ENCODE results near the gene CBX5. TPM values are rescaled to one million over a fixed set of nuclear protein-coding genes. Genes with fewer than 3 reads are reported as not detected.
A peak's percentile ranks its signal among the peaks of the same experiment; 100 is the strongest.
"Not testable (repeated sequence)": the region's sequence is repeated elsewhere in the genome, so short reads cannot be mapped to it uniquely, and the experiment has no call there.

CBX5 gene
- total RNA-seq, 4 donors from 2014 or later: 32.5 to 62.4 (median 49.3) TPM

DNA sequence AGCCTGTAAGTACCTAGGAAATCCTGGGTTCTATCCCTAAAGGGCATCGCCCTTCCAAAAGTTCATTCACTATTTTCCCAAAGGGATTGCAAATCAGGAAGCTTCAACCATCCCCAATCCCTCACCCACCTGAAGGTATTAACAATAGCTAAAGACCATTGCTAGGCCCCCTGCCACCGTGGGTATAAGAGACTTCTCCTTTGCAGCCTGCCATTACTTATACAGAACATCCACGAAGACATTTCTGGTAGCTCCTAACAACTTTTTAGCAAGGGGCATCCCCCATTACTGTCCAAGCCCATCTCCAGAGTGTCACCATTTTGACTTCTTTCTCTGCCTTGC lies 90.8 kb downstream of the CBX5 start:
- Histone ChIP-seq H3K27ac (no peak overlapping the region), H3K4me3 (peak overlapping the region; percentile 57 to 69), H3K27me3 (peaks cover 22% of the 10 kb centered on the region), H3K4me1 (peaks cover 0 to 27% (median 4%) of the 10 kb centered on the region in 3 donors), H3K9me3 (no peaks in the 10 kb centered on the region), H3K36me3 (peaks cover 0 to 14% of the 10 kb centered on the region in 2 donors)
- no peak for ATAC-seq
- TF ChIP-seq EP300 (IDR thresholded peaks at IDR 0.05): no peak
- TF ChIP-seq POLR2A (IDR thresholded peaks at IDR 0.05): no peak
- TF ChIP-seq CTCF (IDR thresholded peaks at IDR 0.05): no peak
- TF ChIP-seq POLR2AphosphoS5 (IDR thresholded peaks at IDR 0.05): no peak
- WGBS, 2 donors (ENCODE audit: low coverage in 1 of 2): 13 to 15% methylated on average over 3 of the region's 3 CpGs

GRCh38 chr12:54187075-54187474 lies 92.8 kb downstream of the CBX5 start:
- Histone ChIP-seq H3K27ac (no peak overlapping the region), H3K4me1 (peaks cover 0 to 27% (median 4%) of the 10 kb centered on the region in 3 donors), H3K4me3 (no peak overlapping the region), H3K36me3 (peaks cover 0 to 35% of the 10 kb centered on the region in 2 donors), H3K9me3 (no peaks in the 10 kb centered on the region), H3K27me3 (peaks cover 3% of the 10 kb centered on the region)
- TF ChIP-seq POLR2AphosphoS5 (IDR thresholded peaks at IDR 0.05) (no peak), POLR2A (IDR thresholded peaks at IDR 0.05) (no peak), EP300 (IDR thresholded peaks at IDR 0.05) (no peak), CTCF (IDR thresholded peaks at IDR 0.05) (no peak)
- 80 to 100% methylated on average over 1 to 2 of the region's 3 CpGs for WGBS, 2 donors (ENCODE audit: low coverage in 1 of 2)
- no peak for ATAC-seq

DNA sequence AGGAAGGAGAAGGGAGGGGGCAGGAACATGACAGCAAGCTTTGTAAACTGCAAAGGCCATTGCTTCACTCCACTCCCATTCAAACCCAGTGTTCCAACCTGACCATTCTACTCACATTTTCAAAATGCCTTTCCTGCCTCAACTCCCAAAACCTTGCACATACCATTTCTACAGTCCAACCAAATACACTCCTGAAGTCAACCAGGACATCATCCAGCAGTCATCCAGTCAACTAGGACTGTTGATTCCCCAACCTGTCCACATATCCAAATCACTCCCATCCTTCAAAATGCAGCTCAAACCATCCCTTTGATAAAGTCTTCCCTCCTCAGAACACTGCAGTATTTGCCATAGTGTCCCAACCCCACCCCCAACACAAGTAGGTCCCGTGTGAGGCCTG lies 94.0 kb downstream of the CBX5 start:
- Histone ChIP-seq H3K27ac (no peak overlapping the region), H3K4me1 (peaks cover 0 to 18% (median 0%) of the 10 kb centered on the region in 3 donors), H3K36me3 (peaks cover 0 to 46% of the 10 kb centered on the region in 2 donors), H3K27me3 (peaks cover 2% of the 10 kb centered on the region), H3K9me3 (no peaks in the 10 kb centered on the region), H3K4me3 (no peak overlapping the region)
- no peak for TF ChIP-seq POLR2AphosphoS5 (IDR thresholded peaks at IDR 0.05)
- no peak for TF ChIP-seq POLR2A (IDR thresholded peaks at IDR 0.05)
- no peak for TF ChIP-seq CTCF (IDR thresholded peaks at IDR 0.05)
- no peak for TF ChIP-seq EP300 (IDR thresholded peaks at IDR 0.05)
- no peak for ATAC-seq
- WGBS, 2 donors (ENCODE audit: low coverage in 1 of 2): 60 to 71% methylated on average over 1 of the region's 1 CpG

DNA sequence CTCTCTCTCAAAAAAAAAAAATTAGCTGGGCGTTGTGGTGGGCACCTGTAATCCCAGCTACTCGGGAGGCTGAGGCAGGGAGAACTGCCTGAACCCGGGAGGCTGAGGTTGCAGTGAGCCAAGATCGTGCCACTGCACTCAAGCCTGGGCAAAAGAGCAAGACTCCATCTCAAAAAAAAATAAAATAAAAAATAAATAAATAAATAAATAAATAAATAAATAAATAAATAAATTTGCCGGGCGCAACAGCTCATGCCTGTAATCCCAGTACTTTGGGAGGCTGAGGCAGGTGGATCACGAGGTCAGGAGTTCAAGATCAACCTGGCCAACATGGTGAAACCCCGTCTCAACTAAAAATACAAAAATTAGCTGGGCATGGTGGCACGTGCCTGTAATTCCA lies 94.6 kb downstream of the CBX5 start:
- H3K4me1 ChIP-seq: peaks cover 0 to 18% (median 0%) of the 10 kb centered on the region in 3 donors
- not testable (repeated sequence) for ATAC-seq, H3K27ac ChIP-seq, H3K4me3 ChIP-seq, H3K27me3 ChIP-seq, H3K9me3 ChIP-seq
- peaks cover 0 to 53% of the 10 kb centered on the region in 2 donors for H3K36me3 ChIP-seq
- 79 to 89% methylated on average over 5 to 8 of the region's 9 CpGs for WGBS, 2 donors (ENCODE audit: low coverage in 1 of 2)

GRCh38 chr12:54184024-54184805 lies 95.7 kb downstream of the CBX5 start:
- H3K27me3 ChIP-seq: no peaks in the 10 kb centered on the region
- peaks cover 0 to 58% of the 10 kb centered on the region in 2 donors for H3K36me3 ChIP-seq
- TF ChIP-seq CTCF (IDR thresholded peaks at IDR 0.05): no peak
- TF ChIP-seq POLR2AphosphoS5 (IDR thresholded peaks at IDR 0.05): no peak
- TF ChIP-seq EP300 (IDR thresholded peaks at IDR 0.05): no peak
- no peak for TF ChIP-seq POLR2A (IDR thresholded peaks at IDR 0.05)
- H3K27ac ChIP-seq: no peak overlapping the region
- ATAC-seq: no peak
- 88 to 90% methylated on average over 3 to 7 of the region's 7 CpGs for WGBS, 2 donors (ENCODE audit: low coverage in 1 of 2)
- H3K9me3 ChIP-seq: no peaks in the 10 kb centered on the region
- peaks cover 0 to 16% (median 0%) of the 10 kb centered on the region in 3 donors for H3K4me1 ChIP-seq
- H3K4me3 ChIP-seq: no peak overlapping the region

All from gastroesophageal sphincter (tissue), 4 donors.